Natural killer cell (primary cell): Measurements from ENCODE around the gene P3R3URF. TPM values are rescaled to one million over a fixed set of nuclear protein-coding genes. Genes with fewer than 3 reads are reported as not detected.

ENCODE experiments used
- ATAC-seq, 3 donors: fragments of 150-1000 bp in 2 of 3; fragments of 200-7000 bp in 1 of 3; cut with Tn5 transposase; 1 replicate in 1 of 3; 2 replicates in 2 of 3; pipeline ENCODE4 v1.10.0; 2021; ENCODE audit warnings: mild to moderate bottlenecking in 2 of 3, moderate library complexity in 2 of 3
- DNase-seq, 2 donors: peaks; one replicate each; pipeline versions ENCODE4 v3.0.0 to v3.0.0-alpha.2; 2013 to 2021; ENCODE audit warnings: mixed read lengths in 1 of 2
- H3K27ac ChIP-seq: one replicate; pipeline ENCODE4 v1.5.1; 2013; ENCODE audit warnings: mild to moderate bottlenecking, low read length
- H3K27me3 ChIP-seq: one replicate; pipeline ENCODE4 v1.6.1; 2013; ENCODE audit warnings: low read length; ENCODE audit not compliant: control insufficient read depth, insufficient read depth
- H3K36me3 ChIP-seq: one replicate; pipeline ENCODE4 v1.6.1; 2013; ENCODE audit warnings: low read length; ENCODE audit not compliant: control insufficient read depth, insufficient read depth
- H3K4me1 ChIP-seq: one replicate; pipeline ENCODE4 v1.6.1; 2013; ENCODE audit warnings: low read length; ENCODE audit not compliant: control insufficient read depth, insufficient read depth
- H3K4me3 ChIP-seq: one replicate; pipeline ENCODE4 v1.5.1; 2013; ENCODE audit warnings: low read length
- H3K9me3 ChIP-seq: one replicate; pipeline ENCODE4 v1.6.1; 2013; ENCODE audit warnings: low read length; ENCODE audit not compliant: control insufficient read depth, insufficient read depth
- H3K27ac Mint-ChIP-seq, 2 donors: one replicate each; pipeline ENCODE4 v1.8.0; 2022; ENCODE audit warnings: mild to moderate bottlenecking in 2 of 2, mixed read lengths in 2 of 2, moderate library complexity in 1 of 2
- H3K27me3 Mint-ChIP-seq, 2 donors: one replicate each; pipeline ENCODE4 v1.8.0; 2022; ENCODE audit warnings: low read depth in 2 of 2, mixed read lengths in 2 of 2
- H3K36me3 Mint-ChIP-seq: one replicate; pipeline ENCODE4 v1.8.0; 2022; ENCODE audit warnings: mixed read lengths
- H3K4me1 Mint-ChIP-seq, 2 donors: one replicate each; pipeline ENCODE4 v1.8.0; 2022; ENCODE audit warnings: mixed read lengths in 2 of 2
- H3K4me3 Mint-ChIP-seq: one replicate; pipeline ENCODE4 v1.8.0; 2022; ENCODE audit warnings: mild to moderate bottlenecking, moderate library complexity, mixed read lengths
- H3K9me3 Mint-ChIP-seq, 2 donors: one replicate each; pipeline ENCODE4 v1.8.0; 2022; ENCODE audit warnings: mixed read lengths in 2 of 2
- CTCF ChIP-seq: fragments of 200-600 bp; IDR thresholded peaks from one replicate; pipeline ENCODE4 v1.8.0; 2022; ENCODE audit warnings: antibody characterized with exemption
- WGBS: methylation state at CpG from one replicate; pipeline ENCODE4 v1.1.7; 2013; ENCODE audit warnings: missing lambda C conversion rate; ENCODE audit not compliant: insufficient coverage; 5-methylcytosine and 5-hydroxymethylcytosine counted together
- intact Hi-C: fragments of 100-400 bp; cut with micrococcal nuclease; formaldehyde crosslinking; loops from one replicate; pipeline ENCODE4 v1.14.2; 2022
- total RNA-seq, 4 donors: library from RNA; stranded (reverse); fragments of 120-200 nt in 1 of 4; gene quantifications; one replicate each; pipeline versions ENCODE4 v1.2.3 to v1.2.4, GENCODE V29; 2013 to 2022

P3R3URF gene
- total RNA-seq, 3 donors from 2014 or later (not counting 1 experiment from before 2014, with no cell fraction given): not detected

DNA sequence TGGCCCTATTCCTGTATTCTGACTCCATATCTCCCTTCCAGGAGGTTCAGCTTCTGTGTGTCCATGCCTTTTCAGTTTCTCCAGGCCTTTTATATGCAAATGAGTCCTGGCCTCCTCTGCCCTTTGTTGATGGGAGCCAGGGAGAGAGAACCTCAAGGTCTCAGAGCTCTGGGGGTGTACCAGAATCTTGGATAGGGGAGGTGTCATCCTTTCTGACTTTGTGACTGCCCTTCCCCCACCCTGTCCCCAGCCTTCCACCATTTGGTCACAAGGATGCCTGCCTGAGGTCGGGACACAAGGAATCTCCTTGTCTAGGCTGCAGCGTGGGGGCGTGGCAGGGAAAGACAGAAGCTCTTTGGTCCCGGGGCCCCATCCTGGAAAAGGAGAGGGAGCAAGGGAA is 45.5 kb upstream of the P3R3URF start:
- TF ChIP-seq CTCF: no peak
- Mint-ChIP-seq H3K27me3 (no peaks in the 10 kb centered on the region), H3K4me1 (peaks cover 0 to 5% of the 10 kb centered on the region in 2 donors), H3K4me3 (no peak overlapping the region), H3K36me3 (no peaks in the 10 kb centered on the region), H3K27ac (no peak overlapping the region), H3K9me3 (no peaks in the 10 kb centered on the region)
- Histone ChIP-seq H3K4me3 (no peak overlapping the region), H3K36me3 (no peaks in the 10 kb centered on the region), H3K4me1 (peaks cover 3% of the 10 kb centered on the region), H3K27me3 (no peaks in the 10 kb centered on the region), H3K27ac (no peak overlapping the region), H3K9me3 (no peaks in the 10 kb centered on the region)
- intact Hi-C loops: loop anchor here (2.0 kb wide), 1 partner anchor 43 kb away; no protein-coding TSS in a partner anchor
- WGBS: 83% methylated on average over 4 of the region's 4 CpGs
- no peak for DNase-seq
- no peak for ATAC-seq

GRCh38 chr1:46220808-46221207 is 44.5 kb upstream of the P3R3URF start:
- Histone ChIP-seq H3K4me1 (peaks cover 3% of the 10 kb centered on the region), H3K27ac (no peak overlapping the region), H3K9me3 (no peaks in the 10 kb centered on the region), H3K36me3 (no peaks in the 10 kb centered on the region), H3K27me3 (no peaks in the 10 kb centered on the region), H3K4me3 (no peak overlapping the region)
- Mint-ChIP-seq H3K9me3 (no peaks in the 10 kb centered on the region), H3K27ac (no peak overlapping the region), H3K4me1 (peaks cover 0 to 5% of the 10 kb centered on the region in 2 donors), H3K36me3 (no peaks in the 10 kb centered on the region), H3K4me3 (no peak overlapping the region), H3K27me3 (no peaks in the 10 kb centered on the region)
- DNase-seq (no peak), ATAC-seq (no peak)
- 90% methylated on average over 2 of the region's 3 CpGs for WGBS
- no peak for TF ChIP-seq CTCF
- intact Hi-C loops: no loop called here

GRCh38 chr1:46219551-46220520 is 43.5 kb upstream of the P3R3URF start:
- no peaks in the 10 kb centered on the region for H3K9me3 ChIP-seq
- H3K27me3 ChIP-seq: no peaks in the 10 kb centered on the region
- no peaks in the 10 kb centered on the region for H3K9me3 Mint-ChIP-seq
- no peaks in the 10 kb centered on the region for H3K36me3 ChIP-seq
- peaks cover 3% of the 10 kb centered on the region for H3K4me1 ChIP-seq
- H3K27ac Mint-ChIP-seq: no peak overlapping the region
- H3K4me3 ChIP-seq: no peak overlapping the region
- DNase-seq (no peak), ATAC-seq (no peak)
- 92% methylated on average over 18 of the region's 18 CpGs for WGBS
- peaks cover 0 to 5% of the 10 kb centered on the region in 2 donors for H3K4me1 Mint-ChIP-seq
- TF ChIP-seq CTCF: no peak
- H3K27ac ChIP-seq: no peak overlapping the region
- intact Hi-C loops: no loop called here
- H3K4me3 Mint-ChIP-seq: no peak overlapping the region
- H3K27me3 Mint-ChIP-seq: no peaks in the 10 kb centered on the region
- no peaks in the 10 kb centered on the region for H3K36me3 Mint-ChIP-seq
